ENCODE data around the gene GNAS-AS1.

Gene GNAS-AS1

GRCh38 chr20:58815448-58815847, 35.3 kb downstream of the GNAS-AS1 start:
- TF ChIP-seq TEAD4 (IDR thresholded peaks at IDR 0.05) = no peak
- TF ChIP-seq, protein P1, sequence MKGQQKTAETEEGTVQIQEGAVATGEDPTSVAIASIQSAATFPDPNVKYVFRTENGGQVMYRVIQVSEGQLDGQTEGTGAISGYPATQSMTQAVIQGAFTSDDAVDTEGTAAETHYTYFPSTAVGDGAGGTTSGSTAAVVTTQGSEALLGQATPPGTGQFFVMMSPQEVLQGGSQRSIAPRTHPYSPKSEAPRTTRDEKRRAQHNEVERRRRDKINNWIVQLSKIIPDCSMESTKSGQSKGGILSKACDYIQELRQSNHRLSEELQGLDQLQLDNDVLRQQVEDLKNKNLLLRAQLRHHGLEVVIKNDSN (IDR thresholded peaks at IDR 0.05) = no peak
- no peak for TF ChIP-seq NFIC (IDR thresholded peaks at IDR 0.05)
- no peak for TF ChIP-seq FOXM1 (IDR thresholded peaks at IDR 0.05; ENCODE audit: borderline replicate concordance, low read depth)
- no peak for TF ChIP-seq TCF12 (IDR thresholded peaks at IDR 0.05; ENCODE audit: low read depth)
- no peak for TF ChIP-seq CREB1 (IDR thresholded peaks at IDR 0.05; ENCODE audit: low read depth)
- no peak for TF ChIP-seq EP300 (IDR thresholded peaks at IDR 0.05; ENCODE audit: borderline replicate concordance)
- TF ChIP-seq TAF1 (IDR thresholded peaks at IDR 0.05; ENCODE audit: low read depth) = no peak
- no peak for TF ChIP-seq YY1 (IDR thresholded peaks at IDR 0.05; ENCODE audit: low read depth)
- TF ChIP-seq CEBPB (IDR thresholded peaks at IDR 0.05) = no peak
- no peak for TF ChIP-seq EGR1 (IDR thresholded peaks at IDR 0.05)
- TF ChIP-seq, protein P2, sequence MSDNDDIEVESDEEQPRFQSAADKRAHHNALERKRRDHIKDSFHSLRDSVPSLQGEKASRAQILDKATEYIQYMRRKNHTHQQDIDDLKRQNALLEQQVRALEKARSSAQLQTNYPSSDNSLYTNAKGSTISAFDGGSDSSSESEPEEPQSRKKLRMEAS (IDR thresholded peaks at IDR 0.05) = no peak
- no peak for TF ChIP-seq ZBTB7A (IDR thresholded peaks at IDR 0.05; ENCODE audit: low read depth)
- TF ChIP-seq RAD21 (IDR thresholded peaks at IDR 0.05; ENCODE audit: low read depth) = no peak
- TF ChIP-seq, protein P3, sequence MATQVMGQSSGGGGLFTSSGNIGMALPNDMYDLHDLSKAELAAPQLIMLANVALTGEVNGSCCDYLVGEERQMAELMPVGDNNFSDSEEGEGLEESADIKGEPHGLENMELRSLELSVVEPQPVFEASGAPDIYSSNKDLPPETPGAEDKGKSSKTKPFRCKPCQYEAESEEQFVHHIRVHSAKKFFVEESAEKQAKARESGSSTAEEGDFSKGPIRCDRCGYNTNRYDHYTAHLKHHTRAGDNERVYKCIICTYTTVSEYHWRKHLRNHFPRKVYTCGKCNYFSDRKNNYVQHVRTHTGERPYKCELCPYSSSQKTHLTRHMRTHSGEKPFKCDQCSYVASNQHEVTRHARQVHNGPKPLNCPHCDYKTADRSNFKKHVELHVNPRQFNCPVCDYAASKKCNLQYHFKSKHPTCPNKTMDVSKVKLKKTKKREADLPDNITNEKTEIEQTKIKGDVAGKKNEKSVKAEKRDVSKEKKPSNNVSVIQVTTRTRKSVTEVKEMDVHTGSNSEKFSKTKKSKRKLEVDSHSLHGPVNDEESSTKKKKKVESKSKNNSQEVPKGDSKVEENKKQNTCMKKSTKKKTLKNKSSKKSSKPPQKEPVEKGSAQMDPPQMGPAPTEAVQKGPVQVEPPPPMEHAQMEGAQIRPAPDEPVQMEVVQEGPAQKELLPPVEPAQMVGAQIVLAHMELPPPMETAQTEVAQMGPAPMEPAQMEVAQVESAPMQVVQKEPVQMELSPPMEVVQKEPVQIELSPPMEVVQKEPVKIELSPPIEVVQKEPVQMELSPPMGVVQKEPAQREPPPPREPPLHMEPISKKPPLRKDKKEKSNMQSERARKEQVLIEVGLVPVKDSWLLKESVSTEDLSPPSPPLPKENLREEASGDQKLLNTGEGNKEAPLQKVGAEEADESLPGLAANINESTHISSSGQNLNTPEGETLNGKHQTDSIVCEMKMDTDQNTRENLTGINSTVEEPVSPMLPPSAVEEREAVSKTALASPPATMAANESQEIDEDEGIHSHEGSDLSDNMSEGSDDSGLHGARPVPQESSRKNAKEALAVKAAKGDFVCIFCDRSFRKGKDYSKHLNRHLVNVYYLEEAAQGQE (IDR thresholded peaks at IDR 0.05; ENCODE audit: low read depth) = no peak

DNA sequence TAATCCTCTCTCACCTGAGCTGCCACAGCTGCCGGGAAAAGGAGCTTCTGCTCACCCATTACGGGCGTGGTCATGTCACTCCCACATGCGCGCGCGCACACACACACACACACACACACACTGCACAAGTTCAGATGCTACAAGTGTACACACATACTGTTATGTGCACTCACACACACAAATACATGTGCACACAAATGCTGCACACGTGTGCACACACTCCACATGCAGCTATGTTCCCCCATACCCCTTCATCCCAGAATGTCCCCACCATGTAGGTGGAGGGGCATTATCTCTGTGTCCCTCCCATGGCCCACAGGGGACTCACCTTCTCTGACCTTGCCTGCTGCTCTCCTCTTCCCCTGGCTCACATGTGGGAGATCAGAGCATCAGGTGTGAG, 37.3 kb downstream of the GNAS-AS1 start:
- TF ChIP-seq TCF12 (IDR thresholded peaks at IDR 0.05; ENCODE audit: low read depth) (no peak), CEBPB (IDR thresholded peaks at IDR 0.05) (no peak), RAD21 (IDR thresholded peaks at IDR 0.05; ENCODE audit: low read depth) (no peak), CREB1 (IDR thresholded peaks at IDR 0.05; ENCODE audit: low read depth) (no peak), TEAD4 (IDR thresholded peaks at IDR 0.05) (no peak), EP300 (IDR thresholded peaks at IDR 0.05; ENCODE audit: borderline replicate concordance) (no peak), YY1 (IDR thresholded peaks at IDR 0.05; ENCODE audit: low read depth) (no peak), NFIC (IDR thresholded peaks at IDR 0.05) (no peak), EGR1 (IDR thresholded peaks at IDR 0.05) (no peak)
- TF ChIP-seq, protein P3 (IDR thresholded peaks at IDR 0.05; ENCODE audit: low read depth) = no peak
- TF ChIP-seq, protein P2 (IDR thresholded peaks at IDR 0.05) = no peak

DNA sequence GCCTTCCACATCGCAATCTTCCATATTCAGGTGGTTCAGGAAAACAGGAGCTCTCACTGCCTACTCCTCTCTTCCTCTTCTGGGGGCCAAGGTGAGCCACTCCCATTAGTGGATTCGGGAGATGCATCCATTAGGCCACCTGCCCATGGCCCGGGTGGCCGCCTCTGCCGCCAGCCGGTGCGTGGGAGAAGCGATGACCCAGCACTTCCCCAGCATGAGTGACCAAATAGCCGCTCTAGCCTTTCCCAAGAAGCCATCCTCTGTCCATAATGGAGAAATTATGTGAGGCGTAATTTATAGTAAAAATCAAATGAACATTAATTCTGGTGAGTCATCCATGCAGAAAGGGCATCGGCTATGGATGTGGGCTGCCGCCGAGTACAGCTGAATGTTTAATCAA, 39.4 kb downstream of the GNAS-AS1 start:
- no peak for TF ChIP-seq ZBTB7A (IDR thresholded peaks at IDR 0.05; ENCODE audit: low read depth)
- no peak for TF ChIP-seq FOXM1 (IDR thresholded peaks at IDR 0.05; ENCODE audit: borderline replicate concordance, low read depth)
- no peak for TF ChIP-seq RAD21 (IDR thresholded peaks at IDR 0.05; ENCODE audit: low read depth)
- TF ChIP-seq, protein P2 (IDR thresholded peaks at IDR 0.05) = no peak
- TF ChIP-seq, protein P3 (IDR thresholded peaks at IDR 0.05; ENCODE audit: low read depth) = no peak
- TF ChIP-seq NFIC (IDR thresholded peaks at IDR 0.05) = no peak
- no peak for TF ChIP-seq CEBPB (IDR thresholded peaks at IDR 0.05)
- no peak for TF ChIP-seq TAF1 (IDR thresholded peaks at IDR 0.05; ENCODE audit: low read depth)
- TF ChIP-seq TEAD4 (IDR thresholded peaks at IDR 0.05) = no peak
- TF ChIP-seq EGR1 (IDR thresholded peaks at IDR 0.05) = no peak
- no peak for TF ChIP-seq YY1 (IDR thresholded peaks at IDR 0.05; ENCODE audit: low read depth)

DNA sequence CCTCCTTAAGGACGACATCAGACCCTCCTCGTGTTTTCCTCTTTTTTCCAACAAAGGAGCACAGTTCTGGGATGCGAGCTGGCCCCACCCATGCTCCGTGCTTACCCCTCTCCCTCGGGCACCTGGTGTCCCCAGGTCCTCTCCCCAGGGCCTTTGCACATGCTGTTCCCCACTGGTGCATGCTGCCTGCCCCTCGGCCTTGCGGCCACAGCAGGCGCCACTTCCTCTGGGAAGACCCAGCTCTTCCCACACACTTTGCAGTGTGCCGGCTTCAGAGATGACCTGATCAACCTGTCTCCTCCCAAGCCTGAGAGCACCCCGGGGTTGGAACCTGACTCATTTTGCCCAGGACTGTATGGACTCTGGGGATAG, 39.8 kb downstream of the GNAS-AS1 start:
- no peak for TF ChIP-seq TEAD4 (IDR thresholded peaks at IDR 0.05)
- TF ChIP-seq FOXM1 (IDR thresholded peaks at IDR 0.05; ENCODE audit: borderline replicate concordance, low read depth) = no peak
- no peak for TF ChIP-seq ZBTB7A (IDR thresholded peaks at IDR 0.05; ENCODE audit: low read depth)
- TF ChIP-seq EP300 (IDR thresholded peaks at IDR 0.05; ENCODE audit: borderline replicate concordance) = no peak
- TF ChIP-seq, protein P3 (IDR thresholded peaks at IDR 0.05; ENCODE audit: low read depth) = no peak
- no peak for TF ChIP-seq YY1 (IDR thresholded peaks at IDR 0.05; ENCODE audit: low read depth)
- TF ChIP-seq RAD21 (IDR thresholded peaks at IDR 0.05; ENCODE audit: low read depth) = no peak
- TF ChIP-seq, protein P2 (IDR thresholded peaks at IDR 0.05) = no peak
- TF ChIP-seq, protein P1 (IDR thresholded peaks at IDR 0.05) = no peak
- TF ChIP-seq TAF1 (IDR thresholded peaks at IDR 0.05; ENCODE audit: low read depth) = no peak
- TF ChIP-seq CREB1 (IDR thresholded peaks at IDR 0.05; ENCODE audit: low read depth) = no peak
- no peak for TF ChIP-seq EGR1 (IDR thresholded peaks at IDR 0.05)
- no peak for TF ChIP-seq TCF12 (IDR thresholded peaks at IDR 0.05; ENCODE audit: low read depth)
- TF ChIP-seq NFIC (IDR thresholded peaks at IDR 0.05) = no peak
- no peak for TF ChIP-seq CEBPB (IDR thresholded peaks at IDR 0.05)
